PC-3 (cell line): Measurements from ENCODE around the gene CMTM4.

Source experiments
- EZH2 ChIP-seq: fragments of 300-600 bp; sonication (generic); IDR thresholded peaks from one replicate; pipeline ENCODE4 v1.6.1; 2017; ENCODE audit warnings: antibody characterized with exemption, mild to moderate bottlenecking, low read length; ENCODE audit not compliant: unreplicated experiment
- TF ChIP-seq, protein P1 (sequence below): fragments of 300-600 bp; sonication (generic); conservative IDR thresholded peaks from 2 replicates; pipeline ENCODE4 v1.5.1; 2017; ENCODE audit warnings: antibody characterized with exemption, low read depth, mild to moderate bottlenecking, low read length

DNA sequence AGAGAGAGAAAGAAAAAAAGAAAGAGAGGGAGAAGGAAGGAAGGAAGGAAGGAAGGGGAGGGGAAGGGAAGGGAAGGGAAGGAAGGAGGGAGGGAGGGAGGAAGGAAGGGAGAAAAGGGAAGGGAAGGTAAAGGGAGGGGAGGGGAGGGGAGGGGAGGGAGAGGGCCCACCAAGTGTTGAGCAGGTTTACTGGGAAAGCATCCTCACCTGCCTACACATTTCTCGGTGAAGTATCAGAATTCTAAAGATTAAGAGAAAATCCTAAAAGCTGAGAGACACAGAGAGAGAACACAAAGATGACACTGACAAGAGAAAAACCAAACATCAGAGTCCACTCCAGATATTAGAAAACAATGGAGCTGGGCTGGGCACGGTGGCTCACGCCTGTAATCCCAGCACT, 104.3 kb downstream of the CMTM4 start:
- TF ChIP-seq, protein P1, sequence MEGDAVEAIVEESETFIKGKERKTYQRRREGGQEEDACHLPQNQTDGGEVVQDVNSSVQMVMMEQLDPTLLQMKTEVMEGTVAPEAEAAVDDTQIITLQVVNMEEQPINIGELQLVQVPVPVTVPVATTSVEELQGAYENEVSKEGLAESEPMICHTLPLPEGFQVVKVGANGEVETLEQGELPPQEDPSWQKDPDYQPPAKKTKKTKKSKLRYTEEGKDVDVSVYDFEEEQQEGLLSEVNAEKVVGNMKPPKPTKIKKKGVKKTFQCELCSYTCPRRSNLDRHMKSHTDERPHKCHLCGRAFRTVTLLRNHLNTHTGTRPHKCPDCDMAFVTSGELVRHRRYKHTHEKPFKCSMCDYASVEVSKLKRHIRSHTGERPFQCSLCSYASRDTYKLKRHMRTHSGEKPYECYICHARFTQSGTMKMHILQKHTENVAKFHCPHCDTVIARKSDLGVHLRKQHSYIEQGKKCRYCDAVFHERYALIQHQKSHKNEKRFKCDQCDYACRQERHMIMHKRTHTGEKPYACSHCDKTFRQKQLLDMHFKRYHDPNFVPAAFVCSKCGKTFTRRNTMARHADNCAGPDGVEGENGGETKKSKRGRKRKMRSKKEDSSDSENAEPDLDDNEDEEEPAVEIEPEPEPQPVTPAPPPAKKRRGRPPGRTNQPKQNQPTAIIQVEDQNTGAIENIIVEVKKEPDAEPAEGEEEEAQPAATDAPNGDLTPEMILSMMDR: no peak
- TF ChIP-seq EZH2: no peak
